PFSK-1 (cell line): Measurements from ENCODE around the gene STRADB. TPM values are rescaled to one million over a fixed set of nuclear protein-coding genes. Genes with fewer than 3 reads are reported as not detected.

ENCODE experiments used
- FOXP2 ChIP-seq: optimal IDR thresholded peaks from 2 replicates; pipeline ENCODE3; 2011; ENCODE audit warnings: borderline replicate concordance, control low read depth, inconsistent platforms; ENCODE audit not compliant: insufficient read depth; ENCODE audit errors: extremely low read length, extremely low read depth
- POLR2AphosphoS5 ChIP-seq: IDR thresholded peaks from 2 replicates; pipeline ENCODE4 v1.6.1; 2012; ENCODE audit warnings: low read depth, mild to moderate bottlenecking, control low read depth, low read length, moderate library complexity
- REST ChIP-seq, 2 experiments: IDR thresholded peaks; 2 replicates each; pipeline versions ENCODE4 v1.6.1 to v1.8.0; 2011 to 2012; ENCODE audit warnings: low read depth in 2 of 2, low read length in 2 of 2, control low read depth in 1 of 2, inconsistent platforms in 1 of 2, mild to moderate bottlenecking in 1 of 2, moderate library complexity in 1 of 2; ENCODE audit not compliant: insufficient read depth in 1 of 2
- SIN3A ChIP-seq: IDR thresholded peaks from 2 replicates; pipeline ENCODE4 v1.6.1; 2012; ENCODE audit warnings: mild to moderate bottlenecking, low read length, moderate library complexity, borderline replicate concordance; ENCODE audit not compliant: insufficient read depth
- TAF1 ChIP-seq: IDR thresholded peaks from 2 replicates; pipeline ENCODE4 v1.6.1; 2012; ENCODE audit warnings: low read length, control low read depth, borderline replicate concordance; ENCODE audit not compliant: insufficient read depth
- polyA plus RNA-seq: library from polyadenylated mRNA; unstranded; fragments of >200 nt; gene quantifications from one replicate; pipeline ENCODE4 v1.2.1, GENCODE V29; 2012; ENCODE audit warnings: low read depth, missing spikeins; ENCODE audit not compliant: insufficient read length

STRADB gene
- 10.7 TPM for polyA plus RNA-seq

- TF ChIP-seq TAF1 (peak; percentile 82; the same call in 1 of the 2 replicates), REST (IDR thresholded peaks at IDR 0.05; ENCODE audit: insufficient read depth in 1 of 2, low read depth in 2 of 2, low read length in 2 of 2) (no peak), POLR2AphosphoS5 (peak; percentile 71; the same call in 1 of the 2 replicates), SIN3A (peak; percentile 85; the same call in 1 of the 2 replicates), FOXP2 (peak; percentile 73)
Observed at GRCh38 chr2:201451292-201452057, at the start of gene STRADB, which contains the start of gene TRAK2. Gene STRADB (plus strand): TSS chr2:201451740. CDS start chr2:201454841, 3,101 bp downstream. Gene TRAK2 (minus strand): TSS chr2:201451458. CDS start chr2:201420507, 30,951 bp downstream.

GRCh38 chr2:201401815-201402214 is 49.7 kb upstream of the STRADB start:
- TF ChIP-seq REST (IDR thresholded peaks at IDR 0.05; ENCODE audit: insufficient read depth in 1 of 2, low read depth in 2 of 2, low read length in 2 of 2) (no peak), POLR2AphosphoS5 (no peak), TAF1 (no peak), SIN3A (no peak), FOXP2 (no peak)

GRCh38 chr2:201402651-201403562 is 48.6 kb upstream of the STRADB start:
- TF ChIP-seq REST (IDR thresholded peaks at IDR 0.05; ENCODE audit: insufficient read depth in 1 of 2, low read depth in 2 of 2, low read length in 2 of 2), result no peak
- no peak for TF ChIP-seq TAF1
- TF ChIP-seq SIN3A, result no peak
- TF ChIP-seq FOXP2, result no peak
- TF ChIP-seq POLR2AphosphoS5, result no peak

GRCh38 chr2:201403880-201404279 is 47.7 kb upstream of the STRADB start:
- TF ChIP-seq REST (IDR thresholded peaks at IDR 0.05; ENCODE audit: insufficient read depth in 1 of 2, low read depth in 2 of 2, low read length in 2 of 2), result no peak
- TF ChIP-seq POLR2AphosphoS5, result no peak
- TF ChIP-seq FOXP2, result no peak
- no peak for TF ChIP-seq SIN3A
- no peak for TF ChIP-seq TAF1
